Measurements from ENCODE around the gene SPARC.

SPARC gene

DNA sequence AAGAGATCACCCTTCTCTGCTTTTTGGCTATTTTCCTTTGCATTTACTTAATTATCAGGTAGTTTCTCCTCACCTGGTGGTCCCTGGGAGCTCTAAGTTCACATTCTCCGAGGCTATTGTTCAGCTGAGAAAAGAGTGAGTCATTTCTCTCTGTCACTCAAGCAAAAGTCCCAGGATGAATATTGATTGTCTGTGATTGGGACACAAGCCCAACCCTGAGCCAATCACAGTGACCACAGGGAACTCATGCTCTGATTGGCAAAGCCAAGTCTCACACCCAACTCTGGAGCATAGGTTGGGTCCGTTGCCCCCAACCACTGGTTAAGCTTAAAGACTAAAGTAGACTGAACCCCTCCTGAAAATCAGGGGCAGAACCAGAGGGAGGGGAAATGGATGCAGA is 67.8 kb downstream of the SPARC start:
- DNase-seq = no peak

DNA sequence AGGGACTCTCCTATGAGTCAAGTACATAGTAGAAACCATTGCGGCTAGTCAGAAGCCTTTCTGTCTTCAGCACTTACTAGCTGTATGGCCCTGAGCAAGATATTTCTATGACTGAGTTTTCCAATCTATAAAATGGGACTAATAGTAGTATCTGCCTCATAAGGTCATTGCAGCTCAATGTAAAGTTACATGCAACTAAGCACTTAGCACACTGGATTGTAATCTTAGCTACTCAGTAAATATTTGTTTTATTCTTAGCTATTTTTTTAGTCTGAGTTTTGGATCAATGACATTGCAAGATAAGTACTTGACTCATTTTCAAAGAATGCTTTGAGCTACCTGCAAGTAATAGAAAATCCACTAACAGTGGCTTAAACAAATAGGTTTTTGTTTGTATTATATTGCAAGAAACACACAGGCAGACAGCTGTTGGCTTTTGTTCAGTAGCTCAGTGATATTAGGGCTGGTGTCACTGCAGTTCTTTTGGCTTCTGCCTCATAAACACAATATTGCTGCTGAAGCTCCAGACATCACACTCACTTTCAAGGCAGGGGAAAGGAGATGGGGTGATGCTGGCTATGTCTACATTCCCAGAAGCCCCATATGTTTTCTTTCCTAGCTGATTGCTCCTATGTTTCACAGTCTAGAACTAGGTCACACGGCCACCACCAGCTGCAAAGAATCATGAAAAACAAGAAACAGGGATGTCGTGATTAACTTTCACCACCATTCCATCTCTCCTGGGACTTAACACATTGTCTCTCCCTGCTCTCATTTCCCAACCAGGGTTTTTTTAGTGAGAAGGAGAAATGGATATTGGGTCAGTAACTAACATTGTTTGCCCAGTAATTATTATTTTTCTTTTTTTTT is 68.6 kb downstream of the SPARC start:
- no peak for DNase-seq

DNA sequence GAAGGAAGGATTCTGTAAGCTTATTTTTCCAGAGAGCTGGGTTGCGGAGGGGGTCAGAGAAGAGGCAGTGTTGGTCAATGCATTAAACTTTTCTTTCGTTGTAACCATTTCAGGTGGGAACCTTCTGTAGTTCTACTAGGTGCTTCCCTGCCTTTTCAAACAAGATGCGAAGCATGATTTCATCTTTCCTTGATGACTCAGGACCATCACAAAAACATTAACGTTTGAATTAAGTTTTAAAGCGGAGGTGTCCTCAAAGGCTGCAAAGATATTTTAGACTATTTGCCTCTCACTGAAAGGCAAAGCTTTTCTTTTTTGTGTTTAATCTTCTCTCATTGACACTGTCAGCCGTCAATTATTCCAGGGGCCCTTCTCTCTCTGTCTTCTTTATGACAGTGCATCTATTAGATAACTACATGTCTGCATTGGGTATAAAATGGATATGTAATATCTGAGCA is 69.3 kb downstream of the SPARC start:
- DNase-seq = no peak

DNA sequence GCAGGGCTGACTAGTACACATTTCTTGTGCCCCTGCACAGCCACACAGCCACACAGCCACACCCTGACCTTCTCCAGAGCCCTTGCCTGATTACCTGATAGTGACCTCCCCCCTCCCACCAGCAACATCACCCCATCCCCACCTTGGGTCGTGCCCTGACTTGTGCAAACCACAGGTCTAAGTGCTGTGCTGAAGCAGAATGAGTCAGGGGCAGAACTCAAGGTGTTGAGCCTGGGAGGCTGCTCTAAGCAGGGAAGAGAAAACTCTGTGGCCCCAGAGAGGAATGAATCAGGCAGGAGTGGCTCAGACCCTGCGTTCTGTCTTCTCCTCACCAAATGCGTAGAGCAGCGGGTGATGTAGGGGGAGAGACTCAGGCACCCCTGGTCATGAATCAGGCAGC is 71.3 kb downstream of the SPARC start:
- DNase-seq = no peak

DNA sequence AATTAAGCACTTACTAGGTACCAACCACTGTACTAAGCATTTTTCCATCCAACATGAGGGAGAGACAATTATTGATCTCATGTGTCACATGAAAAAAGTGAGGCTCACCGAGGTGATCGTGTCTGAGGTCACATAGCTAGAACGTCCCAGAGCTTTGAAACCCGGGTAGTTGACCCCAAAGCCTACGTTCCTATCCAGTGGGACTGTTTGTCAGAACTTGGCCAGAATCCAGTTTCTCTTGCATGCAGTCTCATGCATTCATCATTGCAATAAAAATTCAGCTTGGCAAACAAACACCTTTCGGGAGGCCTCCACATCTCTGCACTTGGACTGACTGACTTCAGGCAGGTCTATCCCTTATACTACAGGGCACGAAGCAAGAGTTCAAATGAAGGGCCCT is 72.2 kb downstream of the SPARC start:
- DNase-seq = no peak

- peak; percentile 10 for DNase-seq
Observed at GRCh38 chr5:151612689-151613427, 73.9 kb downstream of the SPARC start.

DNA sequence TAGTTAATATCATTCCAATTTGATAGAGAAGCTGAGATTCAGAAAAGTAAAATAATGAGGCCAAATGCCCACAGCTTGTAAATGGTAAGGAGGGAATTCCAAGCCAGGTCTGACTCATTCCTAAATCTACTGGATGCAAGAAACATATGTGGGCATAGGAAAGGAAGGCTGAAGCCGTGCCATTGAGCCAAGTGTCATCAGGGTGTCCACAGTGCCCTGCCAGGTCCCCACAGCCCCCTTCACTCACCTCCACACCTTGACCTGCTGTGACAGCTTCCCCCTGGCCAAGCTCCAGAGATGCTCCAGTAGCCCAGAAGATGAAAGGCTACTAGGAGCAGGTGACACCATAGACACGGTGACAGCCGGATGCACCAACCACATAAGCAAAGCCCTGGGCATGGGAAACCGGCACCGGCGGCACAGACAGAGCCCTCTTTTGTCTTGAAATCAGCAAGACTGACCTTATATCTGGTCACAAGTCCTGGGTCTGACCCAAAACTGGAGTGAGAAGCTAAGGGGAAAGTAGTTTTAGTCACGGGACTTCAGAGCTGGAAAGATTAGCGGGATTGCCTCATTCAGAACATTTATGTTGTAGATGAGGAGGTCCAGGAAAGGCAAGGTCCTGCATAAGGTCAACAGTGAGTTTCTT is 75.5 kb downstream of the SPARC start:
- no peak for DNase-seq
